ENCODE measurements around the gene MROH7.

Gene MROH7

DNA sequence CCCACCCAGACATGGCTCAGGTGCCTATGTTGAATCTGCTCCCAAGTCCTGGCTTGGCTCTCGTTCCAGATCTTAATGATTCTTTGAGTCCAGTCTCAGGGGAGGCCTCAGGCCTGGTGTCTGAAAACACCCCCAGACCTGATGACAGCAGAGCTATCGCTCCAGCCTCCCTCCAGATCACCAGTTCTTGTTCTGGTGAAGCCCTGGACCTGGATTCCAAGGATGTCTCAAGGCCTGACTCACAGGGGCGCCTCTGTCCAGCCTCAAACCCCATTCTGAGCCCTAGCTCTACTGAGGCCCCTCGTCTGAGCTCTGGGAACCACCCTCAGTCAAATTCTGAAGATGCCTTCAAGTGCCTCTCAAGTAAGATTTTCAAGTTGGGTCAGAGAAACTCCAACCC is 11.4 kb downstream of the MROH7 start:
- DNase-seq = no peak

DNA sequence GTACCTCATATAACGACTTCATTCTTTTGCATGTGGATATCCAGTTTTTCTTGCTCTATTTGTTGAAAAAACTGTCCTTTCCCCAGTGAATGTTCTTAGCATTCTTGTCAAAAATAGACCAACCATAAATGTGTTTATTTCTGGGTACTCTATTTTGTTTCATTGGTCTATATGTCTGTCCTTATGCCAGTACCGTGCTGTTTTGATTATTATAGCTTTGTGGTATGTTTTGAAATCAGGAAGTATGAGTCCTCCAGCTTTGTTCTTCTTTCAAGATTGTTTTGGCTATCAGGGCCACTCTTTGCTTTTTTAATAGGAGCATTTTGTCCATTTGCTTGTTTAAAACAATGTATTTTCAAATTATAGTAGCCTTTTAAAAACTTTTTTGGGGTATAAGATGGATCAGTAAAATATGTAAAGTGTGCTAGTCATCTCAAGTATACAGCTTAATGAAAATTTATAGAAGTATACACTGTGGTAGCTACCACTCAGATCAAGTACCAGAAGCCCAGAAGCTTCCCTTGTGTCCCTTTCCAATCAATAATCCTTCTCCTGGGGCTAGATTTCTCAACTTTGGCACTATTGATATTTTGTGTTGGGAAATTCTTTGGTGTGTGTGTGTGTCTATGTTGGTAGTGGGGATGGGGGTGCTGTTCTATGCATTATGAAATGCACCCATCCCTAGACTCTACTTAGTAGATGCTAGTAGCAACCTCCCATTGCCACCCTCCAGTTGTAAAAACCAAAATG is 16.8 kb downstream of the MROH7 start:
- DNase-seq = no peak

DNA sequence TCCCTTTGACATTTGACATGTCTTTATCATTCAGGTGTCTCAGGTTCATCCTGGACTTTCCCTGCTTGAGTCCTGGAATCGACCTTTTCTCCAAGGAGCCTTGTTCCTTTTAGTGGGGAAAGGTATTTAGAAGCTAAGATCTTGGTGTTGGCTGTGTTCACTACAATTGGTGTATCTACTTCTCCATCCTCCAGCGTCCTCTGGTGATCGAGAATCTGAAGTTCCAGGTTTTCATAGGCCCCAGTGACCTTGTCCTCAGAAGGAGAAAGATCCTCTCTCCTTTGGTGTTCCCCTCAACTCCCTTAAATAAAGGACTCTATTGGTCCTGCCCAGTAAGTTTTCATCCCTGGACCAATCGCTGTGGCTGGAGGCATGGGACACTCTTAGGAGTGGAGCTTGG is 22.1 kb downstream of the MROH7 start:
- no peak for DNase-seq

DNA sequence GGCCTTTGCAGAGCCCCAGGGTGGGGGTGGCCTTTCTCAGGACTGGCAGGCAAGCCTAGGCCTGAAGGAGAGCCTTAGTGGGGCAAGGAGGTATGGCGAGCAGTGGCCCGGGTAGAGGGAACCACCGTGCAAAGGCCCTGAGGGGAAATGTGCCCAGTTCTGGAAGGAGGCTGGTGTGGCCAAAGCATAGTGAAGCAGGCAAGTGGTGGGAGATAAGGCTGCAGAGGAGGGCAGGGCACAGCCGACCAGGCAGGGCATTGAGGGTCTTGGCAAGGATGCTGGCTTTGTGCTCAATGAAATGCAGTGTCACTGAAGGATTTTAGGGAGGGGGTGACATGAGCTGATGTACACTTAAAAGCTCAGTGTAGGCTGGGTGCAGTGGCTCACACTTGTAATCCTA is 22.8 kb downstream of the MROH7 start:
- DNase-seq = no peak

DNA sequence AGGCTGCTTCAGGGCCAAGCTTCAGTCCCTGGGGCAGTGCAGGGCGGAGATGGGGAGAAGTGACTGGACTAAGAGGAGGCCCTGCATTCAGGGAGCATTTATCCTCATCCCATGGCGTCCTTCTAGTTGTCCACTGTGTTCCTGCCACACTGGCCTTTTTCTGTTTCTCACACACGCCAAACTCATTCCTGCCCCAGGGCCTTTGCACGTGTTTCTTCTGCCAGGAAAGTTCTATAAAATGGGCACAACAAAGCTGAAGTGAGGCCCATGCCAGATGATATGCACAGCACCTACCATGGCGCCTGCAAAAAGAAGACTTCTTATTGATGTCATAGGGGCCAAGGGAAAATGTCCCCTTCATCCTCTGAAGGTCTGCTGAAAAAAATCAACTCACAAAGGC is 24.3 kb downstream of the MROH7 start:
- DNase-seq = no peak

DNA sequence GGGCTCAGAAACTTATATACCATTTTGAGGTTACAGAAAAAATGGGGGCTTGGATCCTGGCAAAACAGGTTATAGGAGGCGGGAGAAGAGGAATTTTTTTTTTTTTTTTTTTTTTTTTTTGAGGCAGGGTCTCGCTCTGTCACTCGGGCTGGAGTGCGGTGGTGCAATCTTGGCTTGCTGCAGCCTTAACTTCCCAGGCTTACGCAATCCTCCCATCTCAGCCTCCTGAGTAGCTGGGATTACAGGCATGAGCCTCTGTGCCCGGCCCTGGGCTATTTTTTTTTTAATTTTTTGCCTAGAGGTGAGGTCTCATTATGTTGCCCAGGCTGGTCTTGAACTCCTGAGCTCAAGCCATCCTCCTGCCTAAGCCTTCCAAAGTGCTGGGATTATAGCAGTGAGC is 24.7 kb downstream of the MROH7 start:
- no peak for DNase-seq

DNA sequence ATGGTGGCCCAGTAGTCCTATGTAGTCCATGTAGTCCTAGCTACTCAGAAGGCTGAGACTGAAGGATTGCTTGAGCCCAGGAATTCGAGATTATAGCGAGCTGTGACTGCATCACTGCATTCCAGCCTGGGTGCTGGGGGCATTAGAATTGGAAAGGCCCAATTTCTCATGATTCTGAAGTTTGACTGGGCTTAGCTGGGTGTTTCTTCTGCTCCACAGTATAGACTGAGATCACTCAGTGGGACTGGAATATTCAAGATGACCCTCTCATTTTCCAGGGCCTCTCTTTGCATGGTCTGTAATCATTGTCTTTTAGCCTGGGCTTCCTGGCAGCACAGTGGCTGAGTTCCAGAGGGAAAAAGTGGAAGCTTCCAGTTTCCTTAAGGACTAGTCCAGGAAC is 26.2 kb downstream of the MROH7 start:
- DNase-seq = no peak

DNA sequence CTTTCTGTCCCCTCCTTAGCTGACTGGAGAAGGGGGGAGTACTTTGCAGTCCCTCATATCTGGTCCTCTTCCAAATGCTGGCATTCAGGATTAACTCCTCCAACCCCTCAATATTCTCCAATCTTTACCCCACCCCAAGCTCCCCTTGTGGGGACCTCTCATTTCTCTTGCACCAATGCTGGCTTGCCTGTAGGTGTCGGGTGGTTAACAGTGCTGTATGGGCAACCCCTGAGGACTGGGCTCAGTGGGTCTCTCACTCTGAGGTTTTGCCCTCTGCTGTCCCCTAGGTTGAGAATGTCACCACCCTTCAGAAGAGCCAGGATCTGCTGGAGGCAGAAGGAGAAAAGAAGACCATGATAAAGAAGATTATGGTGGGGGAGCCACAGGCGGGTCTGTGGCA is 27.0 kb downstream of the MROH7 start:
- no peak for DNase-seq

DNA sequence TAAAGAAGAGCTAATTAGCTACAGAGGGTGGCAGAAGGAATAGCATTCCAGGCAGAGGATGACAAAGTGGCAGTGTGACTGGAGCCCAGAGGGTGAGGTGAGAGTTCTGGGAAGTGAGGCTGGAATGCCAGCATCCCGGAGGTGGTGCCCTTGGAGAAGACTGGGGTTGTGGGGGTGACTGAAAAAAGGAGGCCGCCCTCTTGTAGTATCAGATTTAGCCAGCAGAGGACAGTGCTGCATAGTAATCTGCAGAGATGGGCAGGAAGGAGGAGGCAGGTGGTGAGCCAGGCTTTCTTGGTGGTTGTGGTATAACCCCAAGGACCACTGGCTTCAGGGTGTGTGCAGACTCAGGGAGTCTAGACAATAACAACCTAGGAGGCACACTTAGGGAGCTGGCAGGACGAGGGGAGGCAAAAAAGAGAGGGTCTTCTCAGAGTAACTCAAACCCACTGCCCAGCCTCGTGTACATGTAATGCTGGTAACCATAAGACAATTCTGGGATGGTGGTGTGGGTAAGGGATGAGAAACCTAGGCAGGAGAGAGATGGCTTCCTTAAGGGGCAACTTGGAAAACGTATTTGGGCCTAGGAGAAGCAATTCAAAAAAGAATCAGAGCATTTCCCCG is 30.5 kb downstream of the MROH7 start:
- DNase-seq = peak; percentile 45

DNA sequence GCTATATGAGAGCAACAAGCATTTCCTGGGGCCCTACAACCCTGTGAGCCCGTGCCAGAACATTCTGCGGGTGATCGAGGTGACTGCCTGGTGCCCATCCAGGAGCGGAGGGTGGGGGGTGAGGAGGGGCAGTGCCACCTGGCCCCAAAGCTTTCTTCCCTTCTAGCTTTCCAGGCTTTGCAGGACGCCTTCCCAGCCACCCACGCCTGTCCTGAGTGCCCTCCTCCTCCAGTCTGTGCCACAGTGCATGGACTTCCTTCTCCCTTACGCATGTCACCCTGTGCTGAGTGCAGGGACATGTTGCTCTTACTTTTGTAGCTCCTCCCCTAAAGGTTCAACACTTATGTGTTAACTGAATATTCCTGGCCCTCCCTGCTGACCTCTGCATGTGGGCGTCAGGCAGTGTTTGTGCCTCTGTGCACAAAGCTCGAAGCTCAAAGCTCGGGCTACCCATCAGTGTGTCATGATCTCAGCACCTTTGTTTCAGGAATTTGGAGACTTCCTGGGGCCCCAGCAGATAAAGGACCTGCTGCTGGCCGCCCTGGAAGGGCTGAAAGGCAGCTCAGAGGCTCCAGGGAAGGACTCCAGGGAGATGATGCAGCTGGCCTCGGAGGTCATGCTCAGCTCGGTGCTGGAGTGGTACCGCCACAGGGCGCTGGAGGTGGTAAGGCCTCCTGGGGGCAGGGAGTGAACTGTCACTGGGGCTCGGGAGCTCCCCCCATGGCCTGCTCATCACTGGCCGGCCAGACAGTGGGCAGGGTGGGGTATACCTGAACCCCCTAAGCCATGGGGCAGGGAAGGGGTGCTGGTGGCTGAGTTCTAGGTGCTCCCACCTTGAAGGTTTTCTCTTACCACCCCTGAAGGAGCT is 37.4 kb downstream of the MROH7 start:
- no peak for DNase-seq

DNA sequence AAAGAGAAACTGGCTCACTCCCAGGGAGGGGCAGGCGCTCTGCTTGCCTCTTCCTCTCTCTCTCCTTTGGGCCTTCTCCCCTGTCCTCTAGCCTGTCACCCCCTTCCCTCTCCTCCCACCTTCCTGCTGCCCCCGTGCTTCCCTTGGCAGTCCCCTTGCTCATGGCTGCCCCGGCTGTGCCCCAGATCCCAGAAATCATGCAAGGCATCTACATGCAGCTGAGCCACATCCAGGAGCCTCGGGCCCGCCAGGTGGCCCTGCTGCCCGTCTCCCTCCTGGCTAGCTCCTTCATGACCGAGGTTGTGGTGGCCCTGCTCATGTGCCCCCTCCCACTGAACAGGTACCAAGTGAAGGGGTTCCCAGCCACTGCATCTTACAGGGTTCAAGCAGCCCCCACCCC is 38.1 kb downstream of the MROH7 start:
- no peak for DNase-seq

DNA sequence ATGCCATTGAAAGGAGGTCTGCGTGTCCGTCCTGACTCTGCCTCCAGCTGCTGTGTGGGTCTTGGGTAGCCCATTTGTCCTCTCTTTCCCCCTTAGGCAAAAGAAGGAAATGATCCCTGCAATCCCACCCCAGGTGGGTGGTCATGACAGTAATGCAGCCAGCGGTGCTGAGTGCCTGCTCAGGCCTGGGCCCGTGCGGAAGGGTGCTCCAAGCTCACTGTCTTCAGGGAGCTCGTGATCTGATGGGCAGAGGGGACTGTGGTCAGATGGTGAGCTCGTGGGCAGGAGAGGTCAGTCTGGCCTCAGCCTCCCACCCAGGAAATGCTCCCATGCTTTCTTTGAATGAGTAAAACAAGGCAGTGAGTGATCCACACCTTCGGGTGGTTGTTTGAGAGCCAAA is 38.8 kb downstream of the MROH7 start:
- no peak for DNase-seq

DNA sequence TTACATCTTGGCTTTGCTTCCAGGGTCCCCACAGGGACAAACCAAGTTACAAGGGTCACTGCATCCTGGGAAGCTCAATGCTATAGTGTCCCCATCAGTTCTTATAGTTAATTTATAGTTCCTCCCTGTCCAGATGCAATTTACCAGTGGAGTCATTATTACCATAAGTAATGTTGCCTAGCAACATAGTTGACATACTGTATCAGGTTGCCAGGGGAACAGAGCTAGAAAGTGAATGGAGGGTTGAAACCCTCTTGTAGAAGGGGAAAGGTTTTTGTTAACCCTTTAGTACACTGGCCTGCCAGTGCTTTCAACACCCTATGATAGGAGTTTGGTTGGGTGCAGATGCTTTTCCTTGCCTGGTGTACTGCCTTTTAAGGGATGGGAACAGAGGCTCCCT is 39.8 kb downstream of the MROH7 start:
- no peak for DNase-seq

DNA sequence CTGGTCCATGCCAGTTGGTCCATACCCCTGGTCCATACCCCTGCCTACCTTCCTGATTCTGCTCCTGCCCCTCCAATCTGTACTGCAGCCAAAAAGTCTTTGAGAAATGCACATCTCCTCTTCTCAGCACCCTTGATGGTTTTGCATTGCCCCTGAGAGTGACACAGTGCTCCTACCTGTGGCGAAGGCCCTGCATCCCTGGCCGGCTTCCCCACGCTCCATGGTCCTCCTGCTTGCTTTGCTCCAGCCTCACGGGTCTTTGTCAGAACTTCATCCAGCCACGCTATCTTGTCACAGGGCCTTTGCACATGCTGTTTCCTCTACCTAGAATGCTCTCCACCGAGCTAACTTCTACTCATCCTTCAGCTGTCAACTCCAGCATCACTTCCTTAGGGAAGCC is 41.9 kb downstream of the MROH7 start:
- no peak for DNase-seq

DNA sequence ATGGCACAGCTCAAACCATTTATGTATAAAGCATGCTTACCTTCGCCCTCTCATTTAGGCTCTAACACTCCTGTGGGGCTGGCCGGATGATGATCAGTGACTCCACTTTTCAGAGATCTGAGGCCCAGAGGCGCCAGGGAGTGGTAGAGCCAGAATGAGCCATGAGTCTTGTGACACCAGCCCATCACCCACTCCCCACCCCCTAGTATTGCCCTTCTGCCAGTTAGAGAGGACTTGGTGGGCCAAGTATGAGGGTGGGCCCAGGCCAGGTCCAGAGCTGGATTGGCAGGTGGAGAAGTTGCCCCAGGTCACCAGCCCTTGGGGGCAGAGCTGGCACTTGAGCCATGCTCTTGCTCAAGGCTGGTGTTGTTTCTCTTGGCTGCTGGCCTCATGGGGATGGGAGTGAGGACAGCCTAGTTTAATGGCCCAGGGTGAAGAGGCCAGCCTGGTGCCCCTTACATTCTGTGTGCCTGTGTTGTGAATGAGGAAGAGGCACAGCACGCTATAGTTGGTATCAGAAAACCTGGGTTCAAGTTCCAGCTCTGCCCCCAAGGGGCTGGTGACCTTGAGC is 43.8 kb downstream of the MROH7 start:
- DNase-seq = no peak

DNA sequence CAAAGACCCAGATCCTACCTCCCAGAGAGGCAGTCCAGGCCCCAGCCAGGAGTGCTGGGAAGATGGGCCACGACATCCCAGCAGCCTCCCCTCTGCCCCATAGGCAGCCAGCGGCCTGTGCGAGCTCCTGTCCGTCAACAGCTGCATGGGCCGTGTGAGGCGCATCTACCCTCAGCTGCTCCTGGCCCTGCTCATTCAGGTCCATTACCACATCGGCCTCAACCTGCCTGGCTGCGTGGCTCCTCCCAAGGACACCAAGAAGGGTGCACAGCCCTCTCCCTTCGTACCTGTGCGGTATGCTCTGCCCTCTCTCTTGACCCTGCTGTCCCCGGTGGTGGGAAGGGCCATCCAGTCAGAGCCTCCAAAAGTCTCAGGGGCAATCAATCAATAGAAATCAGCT is 44.6 kb downstream of the MROH7 start:
- DNase-seq = no peak

DNA sequence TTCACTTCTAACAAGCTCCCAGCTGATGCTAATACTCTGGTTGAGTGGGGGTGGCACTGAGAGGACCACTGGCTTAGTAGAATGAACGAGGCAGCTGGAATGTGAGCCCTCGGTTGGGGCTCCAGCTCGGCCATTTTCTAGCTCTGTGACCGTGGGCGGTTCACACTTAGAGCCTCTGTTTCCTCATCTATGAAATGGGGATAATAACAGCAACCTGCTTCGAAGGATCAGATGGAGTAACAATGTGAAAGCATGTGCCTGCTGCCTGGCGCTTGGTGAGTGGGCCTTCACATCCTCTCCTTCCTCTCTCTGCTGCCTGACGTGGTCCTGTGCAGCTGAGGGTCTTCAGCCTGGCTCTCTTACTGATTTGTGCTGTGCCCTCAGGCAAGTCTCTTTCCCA is 53.2 kb downstream of the MROH7 start:
- no peak for DNase-seq

DNA sequence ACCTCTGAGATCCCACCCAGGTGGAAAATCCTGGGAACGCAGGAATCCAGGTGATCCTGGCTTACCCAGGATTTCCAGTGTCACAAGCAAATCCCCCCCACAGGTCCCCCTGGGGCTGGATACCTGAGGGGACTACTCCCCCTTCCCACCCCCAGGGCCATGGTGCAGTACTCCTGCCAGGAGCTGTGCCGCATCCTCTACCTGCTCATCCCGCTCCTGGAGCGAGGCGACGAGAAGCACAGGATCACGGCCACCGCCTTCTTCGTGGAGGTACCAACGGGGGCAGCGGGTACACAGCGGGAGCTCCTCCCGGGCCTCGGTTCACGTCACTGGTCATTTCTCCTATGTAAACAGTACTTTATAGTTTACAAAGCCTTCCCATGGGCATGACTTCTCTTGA is 53.6 kb downstream of the MROH7 start:
- DNase-seq = no peak

DNA sequence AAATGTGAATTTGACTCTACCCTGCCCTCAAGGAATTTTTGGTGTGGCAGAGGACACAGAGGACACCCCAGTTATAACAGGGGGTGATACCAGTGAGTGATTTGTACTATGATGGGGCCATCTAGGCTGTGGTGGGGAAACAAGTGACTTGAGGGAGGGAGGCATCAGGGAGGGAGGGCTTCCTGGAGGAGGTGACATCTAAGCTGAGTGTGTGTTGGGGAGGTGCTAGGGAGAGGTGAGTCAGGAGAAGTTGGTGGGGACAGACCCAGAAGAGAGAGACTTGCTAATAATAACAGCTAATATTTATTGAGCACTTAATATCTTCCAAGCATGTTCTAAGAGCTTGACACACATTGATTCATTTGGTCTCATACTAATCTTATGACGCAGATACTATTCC is 54.2 kb downstream of the MROH7 start:
- no peak for DNase-seq

DNA sequence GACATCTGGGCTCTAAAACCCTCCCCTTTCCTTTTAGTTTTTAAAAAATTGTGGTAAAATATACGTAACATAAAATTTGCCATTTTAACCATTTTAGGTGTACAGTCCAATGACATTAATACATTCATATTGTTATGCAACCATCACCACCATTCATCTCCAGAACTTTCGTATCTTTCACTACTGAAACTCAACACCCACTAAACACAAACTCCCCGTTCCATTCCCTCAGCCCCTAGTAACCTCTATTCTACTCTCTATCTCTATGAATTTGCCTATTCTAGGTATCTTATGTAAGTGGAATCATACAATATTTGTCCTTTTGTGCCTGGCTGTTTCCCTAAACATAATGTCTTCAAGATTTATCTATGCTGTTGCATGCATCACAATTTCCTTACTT is 54.7 kb downstream of the MROH7 start:
- DNase-seq = no peak

DNA sequence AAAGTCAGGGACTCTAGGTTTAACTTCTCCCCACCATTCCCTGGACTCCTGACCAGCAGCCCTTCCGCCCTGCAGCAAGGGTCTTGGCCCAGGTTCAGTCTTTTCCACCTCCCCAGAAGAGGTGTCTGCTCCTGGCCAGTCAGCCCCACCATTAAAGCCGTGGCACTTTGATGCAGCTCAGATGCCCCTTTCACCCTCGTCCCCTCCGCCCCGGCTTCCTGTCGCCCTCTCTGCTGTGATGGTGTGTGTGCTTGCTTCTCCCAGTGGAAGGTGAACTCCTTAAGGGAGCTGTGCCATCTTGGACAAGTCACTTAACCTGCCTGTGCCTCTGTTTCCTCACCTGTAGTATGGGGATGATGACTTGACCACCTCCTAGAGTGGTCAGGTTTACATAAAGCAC is 56.3 kb downstream of the MROH7 start:
- DNase-seq = no peak

DNA sequence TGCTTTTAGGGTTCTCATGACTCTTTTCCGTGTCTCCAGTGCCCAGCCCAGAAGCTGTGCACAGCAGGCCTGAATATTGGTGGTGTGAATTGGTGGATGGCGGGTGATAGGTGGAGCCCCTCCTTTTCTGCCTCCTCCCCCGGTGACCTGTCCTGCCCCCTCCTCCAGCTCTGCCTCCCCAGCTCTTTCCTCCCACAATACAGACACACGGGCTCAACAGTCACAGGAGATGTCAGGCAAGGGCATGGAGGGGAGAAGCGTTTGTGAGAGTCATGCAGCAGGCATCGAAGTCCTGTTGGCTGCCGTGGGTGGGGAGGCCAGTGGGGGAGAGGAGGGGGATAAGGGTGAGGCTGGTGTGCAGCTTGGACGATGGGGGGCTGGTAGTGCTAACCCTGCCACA is 56.8 kb downstream of the MROH7 start:
- DNase-seq = no peak

DNA sequence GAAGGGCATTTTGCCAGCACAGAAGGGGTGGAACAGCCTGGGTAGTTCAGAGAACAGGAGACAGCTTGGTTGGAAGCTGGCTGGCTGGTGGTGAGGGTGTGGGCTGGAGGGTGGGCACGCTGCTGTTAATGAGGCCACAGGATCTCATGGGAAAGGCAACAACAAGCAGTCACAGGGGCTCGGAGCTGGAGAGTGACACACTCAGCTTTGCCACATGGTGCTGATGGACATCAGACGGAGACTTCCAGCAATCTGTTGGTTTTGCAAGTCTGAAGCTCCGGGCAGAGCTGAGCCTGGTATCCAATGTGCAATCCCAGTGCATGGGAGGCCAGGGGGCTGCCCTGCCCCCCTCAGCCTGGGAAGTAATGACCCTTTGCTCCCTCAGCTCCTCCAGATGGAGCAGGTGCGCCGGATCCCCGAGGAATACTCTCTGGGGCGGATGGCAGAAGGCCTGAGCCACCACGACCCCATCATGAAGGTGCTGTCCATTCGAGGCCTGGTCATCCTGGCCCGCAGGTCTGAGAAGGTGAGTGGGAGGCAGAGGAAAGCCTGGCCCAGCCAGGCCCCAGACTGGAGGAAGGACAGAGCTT is 58.4 kb downstream of the MROH7 start:
- no peak for DNase-seq
